SKM-1 treated with dmso at 0.1 percent for 144 hours (cell line): ENCODE data around the gene RXRA.
"Not testable (repeated sequence)": the region's sequence is repeated elsewhere in the genome, so short reads cannot be mapped to it uniquely, and the experiment has no call there.

Experiments
- DNase-seq: peaks from one replicate; lab custom pipeline; 2025; ENCODE audit not compliant: unreplicated experiment; lab: John Stamatoyannopoulos, UW

RXRA gene

GRCh38 chr9:134307674-134308638 is 18.3 kb upstream of the RXRA start:
- DNase-seq, result no peak

- DNase-seq, result not testable (repeated sequence)
These were observed 17.5 kb upstream of the RXRA start for GRCh38 chr9:134308639-134309220.

GRCh38 chr9:134313470-134313869 is 12.8 kb upstream of the RXRA start:
- DNase-seq, result no peak

- DNase-seq, result no peak
These were observed 12.0 kb upstream of the RXRA start for GRCh38 chr9:134314039-134314949.

GRCh38 chr9:134314950-134315715 is 11.1 kb upstream of the RXRA start:
- no peak for DNase-seq

GRCh38 chr9:134315716-134316448 is 10.4 kb upstream of the RXRA start:
- DNase-seq, result no peak

- no peak for DNase-seq
These were observed 9.7 kb upstream of the RXRA start for GRCh38 chr9:134316449-134317160.

- no peak for DNase-seq
These were observed 8.9 kb upstream of the RXRA start for GRCh38 chr9:134317400-134317789.

- DNase-seq, result no peak
These were observed 8.4 kb upstream of the RXRA start for GRCh38 chr9:134317790-134318414.

- DNase-seq, result no peak
These were observed 7.8 kb upstream of the RXRA start for GRCh38 chr9:134318481-134318891.

GRCh38 chr9:134318941-134319305 is 7.3 kb upstream of the RXRA start:
- DNase-seq, result no peak

GRCh38 chr9:134319306-134320125 is 6.7 kb upstream of the RXRA start:
- DNase-seq, result no peak

GRCh38 chr9:134320126-134320867 is 6.0 kb upstream of the RXRA start:
- no peak for DNase-seq

GRCh38 chr9:134320868-134321471 is 5.3 kb upstream of the RXRA start:
- no peak for DNase-seq

GRCh38 chr9:134321531-134321930 is 4.7 kb upstream of the RXRA start:
- no peak for DNase-seq

- no peak for DNase-seq
These were observed 4.1 kb upstream of the RXRA start for GRCh38 chr9:134321946-134322741.
